Heart left ventricle (tissue), 16 donors: ENCODE data around the gene HAX1. TPM values are rescaled to one million over a fixed set of nuclear protein-coding genes. Genes with fewer than 3 reads are reported as not detected.
"Not testable (repeated sequence)": the region's sequence is repeated elsewhere in the genome, so short reads cannot be mapped to it uniquely, and the experiment has no call there.

Source experiments
- ATAC-seq, 4 donors: fragments of 200-7000 bp; cut with Tn5 transposase; one replicate each; pipeline ENCODE4 v1.9.1; 2020 to 2022; ENCODE audit warnings: moderate library complexity in 4 of 4, mild to moderate bottlenecking in 3 of 4, moderate number of reproducible peaks in 1 of 4
- DNase-seq, 5 donors: peaks; one replicate each; pipeline ENCODE4 v3.0.0-alpha.2; 2020
- H3K27ac ChIP-seq, 12 donors: fragments of 200-600 bp; sonication (generic) in 4 of 12; one replicate each; pipeline versions ENCODE4 v1.5.0 to v1.8.0; 2016 to 2022; ENCODE audit warnings: mild to moderate bottlenecking in 2 of 12
- H3K27me3 ChIP-seq, 9 donors: fragments of 200-600 bp; sonication (generic) in 2 of 9; one replicate each; pipeline versions ENCODE4 v1.5.1 to v1.8.0; 2016 to 2022; ENCODE audit warnings: mild to moderate bottlenecking in 3 of 9
- H3K36me3 ChIP-seq, 9 donors: fragments of 200-600 bp; sonication (generic) in 2 of 9; one replicate each; pipeline versions ENCODE4 v1.5.0 to v1.8.0; 2018 to 2022; ENCODE audit warnings: mild to moderate bottlenecking in 2 of 9
- H3K4me1 ChIP-seq, 12 donors: fragments of 200-600 bp; sonication (generic) in 4 of 12; one replicate each; pipeline versions ENCODE4 v1.5.0 to v1.8.0; 2016 to 2022; ENCODE audit warnings: mild to moderate bottlenecking in 3 of 12
- H3K4me3 ChIP-seq, 12 donors: fragments of 200-600 bp; sonication (generic) in 4 of 12; one replicate each; pipeline versions ENCODE4 v1.5.0 to v1.8.0; 2017 to 2022; ENCODE audit warnings: mild to moderate bottlenecking in 9 of 12, moderate library complexity in 4 of 12
- H3K9me3 ChIP-seq, 12 donors: fragments of 200-600 bp; sonication (generic) in 4 of 12; one replicate each; pipeline versions ENCODE4 v1.5.0 to v1.8.0; 2016 to 2022; ENCODE audit warnings: mild to moderate bottlenecking in 1 of 12
- CTCF ChIP-seq, 12 donors: fragments of 200-600 bp; sonication (generic) in 4 of 12; IDR thresholded peaks; one replicate each; pipeline versions ENCODE4 v1.5.0 to v1.8.0; 2018 to 2022; ENCODE audit warnings: antibody characterized with exemption in 12 of 12, mild to moderate bottlenecking in 5 of 12
- POLR2A ChIP-seq, 2 donors: fragments of 450-650 bp; IDR thresholded peaks; one replicate each; pipeline ENCODE4 v1.6.1; 2017; ENCODE audit warnings: antibody characterized with exemption in 2 of 2, mild to moderate bottlenecking in 2 of 2, moderate library complexity in 2 of 2
- WGBS, 4 donors: extraction: QIAGEN DNeasy Blood & Tissue Kit in 2 of 4; methylation state at CpG; one replicate each; pipeline versions ENCODE4 v1.1.5 to v1.1.7; 2013 to 2018; 5-methylcytosine and 5-hydroxymethylcytosine counted together
- intact Hi-C, 10 donors: fragments of 100-400 bp; cut with DNase I; formaldehyde crosslinking; loops; one replicate each; pipeline versions ENCODE4 v1.11.1 to v1.14.2; 2022
- polyA plus RNA-seq, 2 donors: library from polyadenylated mRNA; stranded (reverse); fragments of 200-250 nt; gene quantifications; one replicate each; pipeline ENCODE4 v1.2.3, GENCODE V29; 2013
- total RNA-seq, 9 donors: library from RNA; depleted of rRNA in 2 of 9; stranded (reverse); fragments of >200 nt in 2 of 9; fragmentation: NEBNext Ultra II Directional in 3 of 9; extraction: Animal tissue kit (Norgen Biotek cat#: 25700) in 3 of 9; gene quantifications; one replicate each; pipeline versions ENCODE4 v1.1.0 to v1.2.4, GENCODE V29; 2016 to 2023
- donor health status: ischemic (EF 13 %, LVEDD 7.1; RV severe dilation, severe dysfunction).
- donor health status: healthy with polysubstance abuse.
- donor health status: DM: no; HTN: yes; CAD: no.
- donor health status: DM: no; HTN: no; CAD: no.
- donor health status: ischemic (EF 25% LVEDD 6.9; RV normal size, moderate dysfunction).
- donor health status: ischemic (EF 25% LVEDD 5.7; RV mildly dilated, moderate dysfunction).
- donor health status: healthy.
- donor health status: DM: yes; HTN: yes; CAD: no.
- donor health status: ischemic (EF 35%, LVEDD 5.7; RV mildly dilated, moderate dysfunction).
- donor health status: nonischemic (EF 11% LVEDD 7.7; RV severe dilation, severe dysfunction).
- donor health status: DM: yes; HTN: yes; CAD: no.
- donor health status: PGD.
- donor health status: ischemic (EF 29% LVEDD 5.4; RV normal size, mild dysfunction).
- donor health status: nonischemic (EF 23%, LVEDD 6.1; RV moderate dilation, normal function).

HAX1 gene
- total and polyA plus RNA-seq, 11 donors: 127 to 308 (median 165) TPM

GRCh38 chr1:154306151-154306550, 33.7 kb downstream of the HAX1 start:
- 82 to 90% (median 85%) methylated on average over 3 of the region's 3 CpGs for WGBS, 4 donors
- ATAC-seq (no peak), DNase-seq (no peak)
- H3K36me3 ChIP-seq: no peaks in the 10 kb centered on the region
- H3K4me1 ChIP-seq: no peaks in the 10 kb centered on the region
- no peaks in the 10 kb centered on the region for H3K27me3 ChIP-seq
- TF ChIP-seq CTCF (IDR thresholded peaks at IDR 0.05) (no peak), POLR2A (IDR thresholded peaks at IDR 0.05) (no peak)
- no peak overlapping the region for H3K27ac ChIP-seq
- no peak overlapping the region for H3K4me3 ChIP-seq
- no peaks in the 10 kb centered on the region for H3K9me3 ChIP-seq
- intact Hi-C loops: no loop called here

- DNase-seq, intact Hi-C loops, ATAC-seq: not testable (repeated sequence)
Observed at GRCh38 chr1:154307670-154308270, 35.3 kb downstream of the HAX1 start.

GRCh38 chr1:154309136-154309535, 36.7 kb downstream of the HAX1 start:
- ATAC-seq, H3K4me1 ChIP-seq, H3K4me3 ChIP-seq, intact Hi-C loops, H3K27ac ChIP-seq, DNase-seq, H3K27me3 ChIP-seq, H3K36me3 ChIP-seq, H3K9me3 ChIP-seq: not testable (repeated sequence)
- 86 to 89% (median 87%) methylated on average over 7 of the region's 7 CpGs for WGBS, 4 donors

More at GRCh38 chr1:154307670-154308270, 35.3 kb downstream of the HAX1 start:
- H3K4me3 ChIP-seq, H3K27me3 ChIP-seq, H3K27ac ChIP-seq, H3K4me1 ChIP-seq, H3K36me3 ChIP-seq, H3K9me3 ChIP-seq: not testable (repeated sequence)
- 60 to 64% (median 62%) methylated on average over 4 of the region's 4 CpGs for WGBS, 4 donors

- ATAC-seq, H3K4me3 ChIP-seq, DNase-seq, H3K27me3 ChIP-seq, H3K27ac ChIP-seq, intact Hi-C loops, H3K4me1 ChIP-seq, H3K9me3 ChIP-seq, H3K36me3 ChIP-seq: not testable (repeated sequence)
- WGBS, 4 donors: 61 to 76% (median 68%) methylated on average over 10 to 13 of the region's 13 CpGs
Observed at GRCh38 chr1:154312229-154313065, 40.0 kb downstream of the HAX1 start.

GRCh38 chr1:154313066-154313356, 40.6 kb downstream of the HAX1 start:
- Histone ChIP-seq H3K36me3 (no peaks in the 10 kb centered on the region), H3K27me3 (no peaks in the 10 kb centered on the region), H3K4me3 (no peak overlapping the region), H3K9me3 (peaks cover 0 to 8% (median 0%) of the 10 kb centered on the region in 12 donors), H3K27ac (no peak overlapping the region), H3K4me1 (no peaks in the 10 kb centered on the region)
- intact Hi-C loops: no loop called here
- DNase-seq (no peak), ATAC-seq (no peak)
- 52 to 61% (median 55%) methylated on average over 9 to 10 of the region's 10 CpGs for WGBS, 4 donors
- TF ChIP-seq POLR2A (IDR thresholded peaks at IDR 0.05) (no peak), CTCF (IDR thresholded peaks at IDR 0.05) (no peak)

GRCh38 chr1:154314226-154314625, 41.8 kb downstream of the HAX1 start:
- DNase-seq, H3K27ac ChIP-seq, H3K27me3 ChIP-seq, intact Hi-C loops, H3K36me3 ChIP-seq, ATAC-seq, H3K4me3 ChIP-seq, H3K9me3 ChIP-seq, H3K4me1 ChIP-seq: not testable (repeated sequence)
- WGBS, 4 donors: 69 to 80% (median 77%) methylated on average over 3 of the region's 3 CpGs
